HG02759 (cell line): Measurements from ENCODE around the gene RSAD1.

Experiments
- ATAC-seq: cut with Tn5 transposase; IDR thresholded peaks from one replicate; pipeline ENCODE4 v1.9.1; 2021; ENCODE audit warnings: mild to moderate bottlenecking, moderate library complexity; ENCODE audit not compliant: unreplicated experiment

Gene RSAD1

GRCh38 chr17:50517011-50517410 lies 38.4 kb downstream of the RSAD1 start:
- no peak for ATAC-seq

- no peak for ATAC-seq
These were observed 39.1 kb downstream of the RSAD1 start for GRCh38 chr17:50517504-50518383.

- no peak for ATAC-seq
These were observed 39.8 kb downstream of the RSAD1 start for GRCh38 chr17:50518384-50519023.

GRCh38 chr17:50519141-50519834 lies 40.6 kb downstream of the RSAD1 start:
- ATAC-seq: no peak

- no peak for ATAC-seq
These were observed 41.8 kb downstream of the RSAD1 start for GRCh38 chr17:50520483-50520882.

GRCh38 chr17:50521514-50521913 lies 42.9 kb downstream of the RSAD1 start:
- no peak for ATAC-seq

GRCh38 chr17:50522766-50523165 lies 44.1 kb downstream of the RSAD1 start:
- ATAC-seq: no peak

GRCh38 chr17:50523208-50523607 lies 44.5 kb downstream of the RSAD1 start:
- ATAC-seq: no peak

- no peak for ATAC-seq
These were observed 46.2 kb downstream of the RSAD1 start for GRCh38 chr17:50524838-50525237.

GRCh38 chr17:50527155-50527762 lies 48.6 kb downstream of the RSAD1 start:
- no peak for ATAC-seq

- ATAC-seq: no peak
These were observed 49.4 kb downstream of the RSAD1 start for GRCh38 chr17:50527949-50528474.

- no peak for ATAC-seq
These were observed 51.2 kb downstream of the RSAD1 start for GRCh38 chr17:50529849-50530248.

- no peak for ATAC-seq
These were observed 52.9 kb downstream of the RSAD1 start for GRCh38 chr17:50531428-50532025.

GRCh38 chr17:50532452-50533024 lies 53.9 kb downstream of the RSAD1 start, which contains the start of gene EPN3:
Gene EPN3, plus strand, starts transcription at chr17:50532735. Its CDS starts 3,822 bp downstream, at chr17:50536557.
- ATAC-seq: no peak

GRCh38 chr17:50533185-50533584 lies 54.5 kb downstream of the RSAD1 start:
- no peak for ATAC-seq

GRCh38 chr17:50533720-50534148 lies 55.1 kb downstream of the RSAD1 start:
- no peak for ATAC-seq

- no peak for ATAC-seq
These were observed 55.7 kb downstream of the RSAD1 start for GRCh38 chr17:50534222-50534978.

GRCh38 chr17:50534979-50535326 lies 56.3 kb downstream of the RSAD1 start:
- no peak for ATAC-seq

- no peak for ATAC-seq
These were observed 56.7 kb downstream of the RSAD1 start for GRCh38 chr17:50535407-50535806.
